Measurements from ENCODE around the gene TOPBP1. TPM values are rescaled to one million over a fixed set of nuclear protein-coding genes. Genes with fewer than 3 reads are reported as not detected.

TOPBP1 gene
- total RNA-seq, 1 experiment from 2014 or later: 34.3 TPM

DNA sequence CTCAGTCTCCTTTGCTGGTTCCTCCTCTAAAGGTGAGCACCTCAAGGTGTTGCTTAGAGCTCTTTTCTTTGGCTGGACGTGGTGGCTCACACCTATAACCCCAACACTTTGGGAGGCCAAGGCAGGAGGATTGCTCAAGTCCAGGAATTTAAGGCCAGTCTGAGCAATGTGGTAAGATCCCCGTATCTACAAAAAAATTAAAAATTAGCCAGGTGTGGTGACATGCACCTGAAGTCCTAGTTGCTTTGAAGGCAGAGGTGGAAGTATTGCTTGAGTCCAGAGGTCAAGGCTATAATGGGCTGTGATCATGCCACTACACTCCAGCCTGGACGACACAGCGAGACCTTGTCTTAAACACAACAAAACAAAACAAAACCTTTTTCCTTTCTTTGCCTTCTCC, 28.3 kb downstream of the TOPBP1 start:
- no peaks in the 10 kb centered on the region for H3K27me3 Mint-ChIP-seq (ENCODE audit: low read depth)
- POLR2A ChIA-PET: no interaction called here
- no peak overlapping the region for H3K4me3 Mint-ChIP-seq
- peaks cover 56% of the 10 kb centered on the region for H3K36me3 Mint-ChIP-seq
- H3K27ac Mint-ChIP-seq: no peak overlapping the region
- H3K9me3 Mint-ChIP-seq: no peaks in the 10 kb centered on the region
- ATAC-seq: no peak
- CTCF ChIA-PET: no interaction called here
- DNase-seq (ENCODE audit: low spot score): no peak
- no peaks in the 10 kb centered on the region for H3K4me1 Mint-ChIP-seq
- TF ChIP-seq GTF2I (CRISPR knock-in tag; conservative IDR thresholded peaks at IDR 0.05): no peak
- TF ChIP-seq PRRX2 (CRISPR knock-in tag; IDR thresholded peaks at IDR 0.05): no peak
- no peak for TF ChIP-seq HMGXB4 (CRISPR knock-in tag; IDR thresholded peaks at IDR 0.05)
- TF ChIP-seq ESRRA (CRISPR knock-in tag; IDR thresholded peaks at IDR 0.05; ENCODE audit: borderline replicate concordance): no peak

DNA sequence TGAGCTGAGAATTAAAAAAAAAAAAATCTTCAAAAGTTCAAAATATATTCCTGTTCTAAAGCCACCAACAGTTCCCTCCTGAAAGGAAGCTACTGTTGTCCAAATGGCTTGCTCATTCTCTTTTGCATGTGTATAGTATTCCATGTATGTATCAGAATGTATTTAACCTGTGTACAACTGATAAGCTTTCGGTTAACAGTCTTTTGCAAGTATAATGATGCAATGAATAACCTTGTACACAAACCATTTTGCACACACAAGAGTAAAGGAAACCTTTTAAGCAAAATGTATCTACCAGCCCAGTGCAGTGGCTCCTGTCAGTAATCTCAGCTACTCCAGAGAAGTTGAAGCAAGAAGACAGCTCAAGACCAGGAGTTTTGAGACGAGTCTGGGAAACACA, 32.6 kb downstream of the TOPBP1 start:
- ChIA-PET CTCF (interaction anchor here (0.8 kb wide), 1 partner anchor 277 kb away, joined by 3 read pairs; no protein-coding TSS in a partner anchor), POLR2A (no interaction called here)
- Mint-ChIP-seq H3K4me1 (no peaks in the 10 kb centered on the region), H3K36me3 (peaks cover 40% of the 10 kb centered on the region), H3K27me3 (ENCODE audit: low read depth) (no peaks in the 10 kb centered on the region), H3K9me3 (no peaks in the 10 kb centered on the region), H3K4me3 (no peak overlapping the region), H3K27ac (no peak overlapping the region)
- no peak for TF ChIP-seq ZNF423 (CRISPR knock-in tag; IDR thresholded peaks at IDR 0.05)
- no peak for TF ChIP-seq ZNF317 (CRISPR knock-in tag; IDR thresholded peaks at IDR 0.05; ENCODE audit: borderline replicate concordance, low read depth)
- TF ChIP-seq GABPB1 (CRISPR knock-in tag; IDR thresholded peaks at IDR 0.05): no peak
- TF ChIP-seq, protein P1, sequence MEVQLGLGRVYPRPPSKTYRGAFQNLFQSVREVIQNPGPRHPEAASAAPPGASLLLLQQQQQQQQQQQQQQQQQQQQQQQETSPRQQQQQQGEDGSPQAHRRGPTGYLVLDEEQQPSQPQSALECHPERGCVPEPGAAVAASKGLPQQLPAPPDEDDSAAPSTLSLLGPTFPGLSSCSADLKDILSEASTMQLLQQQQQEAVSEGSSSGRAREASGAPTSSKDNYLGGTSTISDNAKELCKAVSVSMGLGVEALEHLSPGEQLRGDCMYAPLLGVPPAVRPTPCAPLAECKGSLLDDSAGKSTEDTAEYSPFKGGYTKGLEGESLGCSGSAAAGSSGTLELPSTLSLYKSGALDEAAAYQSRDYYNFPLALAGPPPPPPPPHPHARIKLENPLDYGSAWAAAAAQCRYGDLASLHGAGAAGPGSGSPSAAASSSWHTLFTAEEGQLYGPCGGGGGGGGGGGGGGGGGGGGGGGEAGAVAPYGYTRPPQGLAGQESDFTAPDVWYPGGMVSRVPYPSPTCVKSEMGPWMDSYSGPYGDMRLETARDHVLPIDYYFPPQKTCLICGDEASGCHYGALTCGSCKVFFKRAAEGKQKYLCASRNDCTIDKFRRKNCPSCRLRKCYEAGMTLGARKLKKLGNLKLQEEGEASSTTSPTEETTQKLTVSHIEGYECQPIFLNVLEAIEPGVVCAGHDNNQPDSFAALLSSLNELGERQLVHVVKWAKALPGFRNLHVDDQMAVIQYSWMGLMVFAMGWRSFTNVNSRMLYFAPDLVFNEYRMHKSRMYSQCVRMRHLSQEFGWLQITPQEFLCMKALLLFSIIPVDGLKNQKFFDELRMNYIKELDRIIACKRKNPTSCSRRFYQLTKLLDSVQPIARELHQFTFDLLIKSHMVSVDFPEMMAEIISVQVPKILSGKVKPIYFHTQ (CRISPR knock-in tag; IDR thresholded peaks at IDR 0.05): no peak
- TF ChIP-seq, protein P2, sequence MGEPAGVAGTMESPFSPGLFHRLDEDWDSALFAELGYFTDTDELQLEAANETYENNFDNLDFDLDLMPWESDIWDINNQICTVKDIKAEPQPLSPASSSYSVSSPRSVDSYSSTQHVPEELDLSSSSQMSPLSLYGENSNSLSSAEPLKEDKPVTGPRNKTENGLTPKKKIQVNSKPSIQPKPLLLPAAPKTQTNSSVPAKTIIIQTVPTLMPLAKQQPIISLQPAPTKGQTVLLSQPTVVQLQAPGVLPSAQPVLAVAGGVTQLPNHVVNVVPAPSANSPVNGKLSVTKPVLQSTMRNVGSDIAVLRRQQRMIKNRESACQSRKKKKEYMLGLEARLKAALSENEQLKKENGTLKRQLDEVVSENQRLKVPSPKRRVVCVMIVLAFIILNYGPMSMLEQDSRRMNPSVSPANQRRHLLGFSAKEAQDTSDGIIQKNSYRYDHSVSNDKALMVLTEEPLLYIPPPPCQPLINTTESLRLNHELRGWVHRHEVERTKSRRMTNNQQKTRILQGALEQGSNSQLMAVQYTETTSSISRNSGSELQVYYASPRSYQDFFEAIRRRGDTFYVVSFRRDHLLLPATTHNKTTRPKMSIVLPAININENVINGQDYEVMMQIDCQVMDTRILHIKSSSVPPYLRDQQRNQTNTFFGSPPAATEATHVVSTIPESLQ (CRISPR knock-in tag; IDR thresholded peaks at IDR 0.05): no peak
- no peak for TF ChIP-seq E2F5 (CRISPR knock-in tag; IDR thresholded peaks at IDR 0.05)
- no peak for TF ChIP-seq KAT7 (CRISPR knock-in tag; IDR thresholded peaks at IDR 0.05; ENCODE audit: borderline replicate concordance)
- no peak for TF ChIP-seq TEAD4 (CRISPR knock-in tag; IDR thresholded peaks at IDR 0.05)
- TF ChIP-seq TP53 (CRISPR knock-in tag; IDR thresholded peaks at IDR 0.05): no peak
- TF ChIP-seq SMAD4 (CRISPR knock-in tag; IDR thresholded peaks at IDR 0.05): no peak
- no peak for TF ChIP-seq IRF2 (CRISPR knock-in tag; IDR thresholded peaks at IDR 0.05; ENCODE audit: borderline replicate concordance, low read depth)
- TF ChIP-seq, protein P3, sequence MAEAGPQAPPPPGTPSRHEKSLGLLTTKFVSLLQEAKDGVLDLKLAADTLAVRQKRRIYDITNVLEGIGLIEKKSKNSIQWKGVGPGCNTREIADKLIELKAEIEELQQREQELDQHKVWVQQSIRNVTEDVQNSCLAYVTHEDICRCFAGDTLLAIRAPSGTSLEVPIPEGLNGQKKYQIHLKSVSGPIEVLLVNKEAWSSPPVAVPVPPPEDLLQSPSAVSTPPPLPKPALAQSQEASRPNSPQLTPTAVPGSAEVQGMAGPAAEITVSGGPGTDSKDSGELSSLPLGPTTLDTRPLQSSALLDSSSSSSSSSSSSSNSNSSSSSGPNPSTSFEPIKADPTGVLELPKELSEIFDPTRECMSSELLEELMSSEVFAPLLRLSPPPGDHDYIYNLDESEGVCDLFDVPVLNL (CRISPR knock-in tag; IDR thresholded peaks at IDR 0.05; ENCODE audit: borderline replicate concordance, low read depth): no peak
- TF ChIP-seq, protein P4, sequence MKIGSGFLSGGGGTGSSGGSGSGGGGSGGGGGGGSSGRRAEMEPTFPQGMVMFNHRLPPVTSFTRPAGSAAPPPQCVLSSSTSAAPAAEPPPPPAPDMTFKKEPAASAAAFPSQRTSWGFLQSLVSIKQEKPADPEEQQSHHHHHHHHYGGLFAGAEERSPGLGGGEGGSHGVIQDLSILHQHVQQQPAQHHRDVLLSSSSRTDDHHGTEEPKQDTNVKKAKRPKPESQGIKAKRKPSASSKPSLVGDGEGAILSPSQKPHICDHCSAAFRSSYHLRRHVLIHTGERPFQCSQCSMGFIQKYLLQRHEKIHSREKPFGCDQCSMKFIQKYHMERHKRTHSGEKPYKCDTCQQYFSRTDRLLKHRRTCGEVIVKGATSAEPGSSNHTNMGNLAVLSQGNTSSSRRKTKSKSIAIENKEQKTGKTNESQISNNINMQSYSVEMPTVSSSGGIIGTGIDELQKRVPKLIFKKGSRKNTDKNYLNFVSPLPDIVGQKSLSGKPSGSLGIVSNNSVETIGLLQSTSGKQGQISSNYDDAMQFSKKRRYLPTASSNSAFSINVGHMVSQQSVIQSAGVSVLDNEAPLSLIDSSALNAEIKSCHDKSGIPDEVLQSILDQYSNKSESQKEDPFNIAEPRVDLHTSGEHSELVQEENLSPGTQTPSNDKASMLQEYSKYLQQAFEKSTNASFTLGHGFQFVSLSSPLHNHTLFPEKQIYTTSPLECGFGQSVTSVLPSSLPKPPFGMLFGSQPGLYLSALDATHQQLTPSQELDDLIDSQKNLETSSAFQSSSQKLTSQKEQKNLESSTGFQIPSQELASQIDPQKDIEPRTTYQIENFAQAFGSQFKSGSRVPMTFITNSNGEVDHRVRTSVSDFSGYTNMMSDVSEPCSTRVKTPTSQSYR (CRISPR knock-in tag; IDR thresholded peaks at IDR 0.05): no peak
- TF ChIP-seq TCF7 (CRISPR knock-in tag; IDR thresholded peaks at IDR 0.05; ENCODE audit: low read depth): no peak
- TF ChIP-seq CREB1 (CRISPR knock-in tag; IDR thresholded peaks at IDR 0.05): no peak
- no peak for TF ChIP-seq SOX15 (CRISPR knock-in tag; IDR thresholded peaks at IDR 0.05)
- TF ChIP-seq, protein P5, sequence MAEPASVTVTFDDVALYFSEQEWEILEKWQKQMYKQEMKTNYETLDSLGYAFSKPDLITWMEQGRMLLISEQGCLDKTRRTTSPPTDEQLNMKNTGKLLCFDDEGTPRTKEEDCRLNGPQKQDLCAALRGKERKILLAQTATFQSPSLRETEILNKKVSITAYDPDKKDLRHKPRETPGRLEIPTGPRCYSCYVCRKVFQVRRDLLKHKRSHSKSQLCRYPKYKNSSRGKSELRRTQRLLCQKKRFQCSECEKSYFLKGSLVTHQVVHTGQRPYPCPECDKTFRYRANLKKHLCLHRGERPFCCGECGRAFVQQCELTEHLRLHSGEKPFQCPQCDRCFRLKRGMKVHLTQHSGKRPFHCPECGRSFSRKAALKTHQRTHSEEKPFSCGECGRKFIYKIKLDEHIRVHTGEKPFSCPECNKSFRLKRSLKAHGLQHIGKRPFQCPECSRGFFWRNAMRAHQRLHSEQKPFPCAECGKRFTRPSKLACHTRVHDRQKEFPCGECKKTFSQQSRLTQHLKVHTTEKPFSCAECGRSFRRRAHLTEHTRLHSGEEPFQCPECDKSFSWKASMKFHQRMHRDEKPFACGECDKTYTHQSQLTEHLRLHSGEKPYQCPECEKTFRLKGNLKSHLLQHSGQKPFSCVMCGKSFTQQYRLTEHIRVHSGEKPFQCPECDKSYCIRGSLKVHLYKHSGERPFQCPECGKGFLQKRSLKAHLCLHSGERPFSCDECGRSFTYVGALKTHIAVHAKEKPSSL (CRISPR knock-in tag; conservative IDR thresholded peaks at IDR 0.05): no peak
- TF ChIP-seq, protein P6, sequence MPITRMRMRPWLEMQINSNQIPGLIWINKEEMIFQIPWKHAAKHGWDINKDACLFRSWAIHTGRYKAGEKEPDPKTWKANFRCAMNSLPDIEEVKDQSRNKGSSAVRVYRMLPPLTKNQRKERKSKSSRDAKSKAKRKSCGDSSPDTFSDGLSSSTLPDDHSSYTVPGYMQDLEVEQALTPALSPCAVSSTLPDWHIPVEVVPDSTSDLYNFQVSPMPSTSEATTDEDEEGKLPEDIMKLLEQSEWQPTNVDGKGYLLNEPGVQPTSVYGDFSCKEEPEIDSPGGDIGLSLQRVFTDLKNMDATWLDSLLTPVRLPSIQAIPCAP (CRISPR knock-in tag; IDR thresholded peaks at IDR 0.05): no peak
- DNase-seq (ENCODE audit: low spot score) (no peak), ATAC-seq (no peak)
